OCI-LY3 (cell line): ENCODE data around the gene SIK3.

Experiments used
- H2AFZ ChIP-seq: fragments of 200-600, 300-600 bp; shearing (Covaris generic); 2 replicates; pipeline ENCODE4 v1.6.0; 2014; ENCODE audit warnings: antibody characterized with exemption, low read depth, low read length
- H3K27ac ChIP-seq: fragments of 200-600, 300-600 bp; sonication (generic); 2 replicates; pipeline ENCODE4 v1.5.1; 2014; ENCODE audit warnings: mild to moderate bottlenecking, low read length, moderate library complexity, mixed read lengths
- H3K27me3 ChIP-seq: fragments of 200-600, 300-600 bp; sonication (generic); 2 replicates; pipeline ENCODE4 v1.6.1; 2014; ENCODE audit warnings: low read depth, low read length, mixed read lengths
- H3K36me3 ChIP-seq: fragments of 200-600, 300-600 bp; sonication (generic); replicated peaks from 2 replicates; pipeline ENCODE3; 2014; ENCODE audit warnings: low read depth, low read length, mixed read lengths
- H3K4me1 ChIP-seq: fragments of 300-600, 200-600 bp; sonication (generic); 2 replicates; pipeline ENCODE4 v1.6.1; 2014; ENCODE audit warnings: low read length, mixed read lengths
- H3K4me2 ChIP-seq: fragments of 200-600, 300-600 bp; sonication (generic); 2 replicates; pipeline ENCODE4 v1.6.1; 2014; ENCODE audit warnings: low read length, mixed read lengths
- H3K4me3 ChIP-seq: fragments of 300-600, 200-600 bp; sonication (generic); 2 replicates; pipeline ENCODE4 v1.5.1; 2014; ENCODE audit warnings: antibody characterized with exemption, mild to moderate bottlenecking, low read length, moderate library complexity
- H3K79me2 ChIP-seq: fragments of 300-600, 200-600 bp; shearing (Covaris generic); 2 replicates; pipeline ENCODE4 v1.6.1; 2014; ENCODE audit warnings: mild to moderate bottlenecking, low read length, mixed read lengths
- H3K9ac ChIP-seq: fragments of 300-600, 200-600 bp; shearing (Covaris generic); 2 replicates; pipeline ENCODE4 v1.6.0; 2014; ENCODE audit warnings: mild to moderate bottlenecking, low read length, moderate library complexity
- H3K9me3 ChIP-seq: fragments of 200-600, 300-600 bp; shearing (Covaris generic); 2 replicates; pipeline ENCODE4 v1.6.1; 2014; ENCODE audit warnings: low read length, mixed read lengths; ENCODE audit not compliant: insufficient read depth
- H4K20me1 ChIP-seq: fragments of 200-600, 300-600 bp; sonication (generic); 2 replicates; pipeline ENCODE4 v1.6.1; 2016; ENCODE audit warnings: low read length, mixed read lengths; ENCODE audit not compliant: insufficient read depth
- CTCF ChIP-seq: fragments of 200-600, 300-600 bp; sonication (generic); IDR thresholded peaks from 2 replicates; pipeline ENCODE4 v1.5.1; 2014; ENCODE audit warnings: antibody characterized with exemption, low read length, low read depth
- EZH2phosphoT487 ChIP-seq: fragments of 200-600 bp; shearing (Covaris generic); IDR thresholded peaks from 2 replicates; pipeline ENCODE4 v1.6.1; 2018; ENCODE audit warnings: antibody characterized with exemption, mixed run types, low read depth

SIK3 gene

DNA sequence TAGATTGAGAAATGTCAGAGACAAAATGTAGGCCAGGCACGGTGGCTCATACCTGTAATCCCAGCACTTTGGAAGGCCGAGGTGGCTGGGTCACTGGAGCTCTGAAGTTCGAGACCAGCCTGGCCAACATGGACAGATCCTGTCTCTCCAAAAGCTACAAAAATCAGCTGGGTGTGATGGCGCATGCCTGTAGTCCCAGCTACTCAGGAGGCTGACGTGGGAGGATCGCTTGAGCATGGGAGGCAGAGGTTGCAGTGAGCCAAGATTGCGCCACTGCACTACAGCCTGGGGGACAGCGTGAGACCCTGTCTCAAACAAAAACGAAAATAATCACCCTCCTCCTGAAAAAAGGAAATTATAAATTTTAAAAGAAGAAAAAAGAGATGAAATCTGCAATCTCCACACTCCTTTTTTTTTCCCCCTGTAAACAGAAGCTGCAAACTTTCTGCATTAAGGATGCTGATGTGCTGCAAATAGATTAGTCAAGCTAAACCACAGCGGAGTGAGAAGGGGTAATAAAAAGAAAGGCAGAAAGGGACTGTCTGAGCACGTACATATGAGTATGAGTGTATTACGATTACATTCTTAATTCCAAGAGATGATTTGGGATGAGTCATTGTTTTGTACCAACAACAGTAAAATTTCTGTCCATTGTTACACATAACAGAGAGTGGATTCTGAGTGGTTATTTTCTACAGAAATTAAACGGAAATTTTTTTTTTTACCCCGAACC, 87.3 kb downstream of the SIK3 start:
- H4K20me1 ChIP-seq: peaks cover 12% of the 10 kb centered on the region
- no peaks in the 10 kb centered on the region for H3K9me3 ChIP-seq
- H3K79me2 ChIP-seq: peaks cover 8% of the 10 kb centered on the region
- no peak overlapping the region for H3K4me3 ChIP-seq
- H3K4me2 ChIP-seq: no peak overlapping the region
- no peak for TF ChIP-seq EZH2phosphoT487
- TF ChIP-seq CTCF: no peak
- H3K4me1 ChIP-seq: peaks cover 7% of the 10 kb centered on the region
- no peak overlapping the region for H2AFZ ChIP-seq
- H3K9ac ChIP-seq: no peak overlapping the region
- H3K27me3 ChIP-seq: no peaks in the 10 kb centered on the region
- H3K27ac ChIP-seq: no peak overlapping the region
- H3K36me3 ChIP-seq: no peaks in the 10 kb centered on the region

DNA sequence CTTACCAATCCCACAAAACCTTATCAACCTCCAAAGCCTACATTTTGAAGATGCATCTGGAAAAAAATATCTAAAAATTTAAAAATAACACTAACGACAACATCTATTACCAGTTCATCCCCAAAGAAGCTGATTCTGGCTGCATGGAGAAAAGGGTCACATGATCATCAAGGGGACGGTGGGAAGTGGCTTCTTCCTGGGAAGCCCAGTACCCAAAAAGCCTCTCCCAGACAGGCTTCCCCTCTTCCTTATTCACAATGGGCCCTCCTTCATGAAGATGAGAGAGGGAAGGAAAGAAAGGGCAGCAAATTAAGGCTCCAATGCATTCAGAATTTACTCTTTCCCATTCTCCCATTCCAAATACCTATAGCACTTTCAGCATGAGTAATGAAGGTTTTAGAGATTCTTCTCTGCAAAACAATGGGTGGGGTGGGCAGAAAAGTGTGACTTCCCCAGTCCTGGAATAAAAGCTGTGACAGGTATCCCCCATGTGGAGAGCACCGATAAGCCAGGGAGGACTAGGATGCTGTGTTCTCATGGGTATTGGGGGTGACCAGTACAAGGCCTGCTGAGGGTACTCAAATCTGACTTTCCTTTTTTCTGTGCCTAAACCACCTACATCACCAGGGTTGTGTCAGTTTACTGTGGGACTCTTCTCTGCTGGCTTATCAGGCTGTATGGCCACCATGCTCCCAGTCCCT, 88.2 kb downstream of the SIK3 start:
- Histone ChIP-seq H3K79me2 (peaks cover 8% of the 10 kb centered on the region), H3K27ac (no peak overlapping the region), H4K20me1 (peaks cover 20% of the 10 kb centered on the region)

DNA sequence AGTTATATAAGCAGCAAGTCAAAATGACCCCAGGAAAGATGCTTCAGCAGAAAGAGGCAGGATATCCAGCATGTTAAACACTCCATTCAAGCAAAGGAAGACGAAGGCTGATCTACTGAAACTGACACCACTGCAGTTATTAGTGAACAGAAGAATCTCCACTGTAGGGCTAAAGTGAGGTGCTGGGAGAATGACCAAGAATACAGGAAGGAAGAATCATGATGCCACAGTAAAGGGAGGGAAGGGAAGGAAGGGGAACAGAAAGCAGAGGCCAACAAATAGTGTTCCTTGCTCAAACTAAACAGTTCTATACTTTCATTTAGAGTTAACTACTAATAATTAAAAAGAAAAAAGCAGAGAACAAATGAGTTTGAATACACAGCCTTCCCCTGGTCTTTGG, 92.5 kb downstream of the SIK3 start:
- TF ChIP-seq CTCF: no peak
- TF ChIP-seq EZH2phosphoT487: no peak
- H3K27ac ChIP-seq: no peak overlapping the region

More for the DNA sequence above, 88.2 kb downstream of the SIK3 start:
- no peaks in the 10 kb centered on the region for H3K36me3 ChIP-seq
- TF ChIP-seq EZH2phosphoT487: no peak
- no peak for TF ChIP-seq CTCF
- no peak overlapping the region for H3K4me3 ChIP-seq
- H3K4me1 ChIP-seq: peaks cover 12% of the 10 kb centered on the region
- H3K27me3 ChIP-seq: no peaks in the 10 kb centered on the region
- no peak overlapping the region for H3K9ac ChIP-seq
- no peaks in the 10 kb centered on the region for H3K9me3 ChIP-seq
- H2AFZ ChIP-seq: no peak overlapping the region
- H3K4me2 ChIP-seq: no peak overlapping the region

DNA sequence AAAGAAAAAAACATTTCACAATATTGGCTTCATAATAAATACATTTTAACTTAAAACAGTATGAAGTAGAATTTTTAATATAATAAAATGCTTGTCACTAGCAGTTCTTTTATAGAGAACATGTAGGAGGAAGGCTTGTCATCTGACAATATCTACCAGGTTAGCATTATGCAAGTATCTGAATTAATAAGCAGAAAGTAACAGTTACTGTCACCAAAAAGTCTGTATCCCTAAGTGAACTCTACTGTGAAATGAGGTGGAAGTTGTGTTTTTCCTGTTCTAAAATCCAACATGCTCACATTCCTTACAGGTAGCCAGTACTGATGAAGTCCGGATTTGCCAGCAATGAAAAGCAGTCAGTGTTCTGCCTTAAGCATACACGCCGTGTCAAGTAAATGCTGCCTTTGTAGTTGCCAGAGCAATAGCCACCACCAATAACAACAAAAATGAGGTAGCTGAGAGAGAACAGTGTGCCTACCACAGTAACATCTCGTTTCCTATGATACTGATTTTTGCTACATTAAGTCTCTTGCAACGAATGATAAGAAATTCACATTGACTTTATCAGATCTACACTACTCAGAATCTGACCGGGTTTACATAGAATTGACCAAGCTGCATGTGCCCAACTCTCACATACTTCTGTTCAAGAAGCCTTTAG, 95.5 kb downstream of the SIK3 start:
- peaks cover 20% of the 10 kb centered on the region for H3K79me2 ChIP-seq
- no peak overlapping the region for H2AFZ ChIP-seq
- H3K9ac ChIP-seq: no peak overlapping the region
- H3K4me3 ChIP-seq: no peak overlapping the region
- no peaks in the 10 kb centered on the region for H3K9me3 ChIP-seq
- no peak overlapping the region for H3K4me2 ChIP-seq
- H3K36me3 ChIP-seq: no peaks in the 10 kb centered on the region
- no peaks in the 10 kb centered on the region for H3K27me3 ChIP-seq
- H3K27ac ChIP-seq: no peak overlapping the region
- TF ChIP-seq CTCF (no peak), EZH2phosphoT487 (no peak)
- H4K20me1 ChIP-seq: peaks cover 43% of the 10 kb centered on the region
- H3K4me1 ChIP-seq: peaks cover 16% of the 10 kb centered on the region

More for the DNA sequence above, 92.5 kb downstream of the SIK3 start:
- Histone ChIP-seq H3K36me3 (no peaks in the 10 kb centered on the region), H3K79me2 (peaks cover 26% of the 10 kb centered on the region), H3K4me1 (peaks cover 16% of the 10 kb centered on the region), H3K9me3 (no peaks in the 10 kb centered on the region), H3K27me3 (no peaks in the 10 kb centered on the region), H3K4me3 (no peak overlapping the region), H3K9ac (no peak overlapping the region), H2AFZ (no peak overlapping the region), H3K4me2 (no peak overlapping the region; the same call in 1 of the 2 replicates), H4K20me1 (peaks cover 36% of the 10 kb centered on the region)
